Nucleus accumbens (tissue), 56 donors: ENCODE results near the gene CD79B.
"Not testable (repeated sequence)": the region's sequence is repeated elsewhere in the genome, so short reads cannot be mapped to it uniquely, and the experiment has no call there.

ENCODE experiments used
- DNase-seq, 56 donors: peaks; one replicate each; lab custom pipeline; 2025; lab: John Stamatoyannopoulos, UW

The CD79B gene

GRCh38 chr17:63916566-63917185 lies 15.5 kb downstream of the CD79B start:
- DNase-seq = no peak

DNA sequence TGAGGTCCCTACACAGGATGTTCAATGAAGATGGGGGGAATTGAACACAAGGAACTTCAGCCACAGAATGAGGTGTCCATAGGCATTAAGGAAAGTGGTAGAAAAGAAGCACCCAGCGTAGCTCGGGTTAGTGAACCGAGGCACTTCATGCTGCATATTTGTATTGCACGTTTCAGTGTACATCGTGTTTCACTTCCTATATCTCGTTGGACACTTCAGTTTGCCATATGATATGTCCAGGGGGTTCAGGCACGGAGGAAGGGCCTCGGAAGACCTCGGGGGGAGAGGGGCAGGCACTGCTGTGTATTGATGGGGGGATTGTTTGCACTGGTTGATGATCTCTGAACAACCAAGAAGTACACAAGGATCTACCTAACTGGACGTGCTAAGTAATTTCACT lies 16.4 kb downstream of the CD79B start:
- not testable (repeated sequence) for DNase-seq

DNA sequence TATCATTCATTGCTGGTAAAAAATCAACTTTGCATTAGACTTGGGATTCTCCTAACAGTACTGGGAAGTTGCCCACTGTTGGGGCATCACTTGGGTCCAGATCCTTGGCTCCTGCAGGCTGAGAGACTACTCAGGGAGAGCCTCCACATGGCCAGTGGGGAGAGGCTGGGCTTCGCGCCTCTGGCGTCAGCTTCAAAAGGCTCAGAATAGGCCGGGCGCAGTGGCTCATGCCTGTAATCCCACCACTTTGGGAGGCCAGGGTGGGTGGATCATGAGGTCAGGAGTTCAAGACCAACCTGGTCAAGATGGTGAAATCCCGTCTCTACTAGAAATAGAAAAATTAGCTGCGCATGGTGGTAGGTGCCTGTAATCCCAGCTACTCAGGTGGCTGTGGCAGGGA lies 17.7 kb downstream of the CD79B start:
- no peak for DNase-seq

- DNase-seq = peak in 15 of 56 donors; percentile 4 to 60 (median 12)
These were observed 20.5 kb downstream of the CD79B start for GRCh38 chr17:63911657-63912100.

DNA sequence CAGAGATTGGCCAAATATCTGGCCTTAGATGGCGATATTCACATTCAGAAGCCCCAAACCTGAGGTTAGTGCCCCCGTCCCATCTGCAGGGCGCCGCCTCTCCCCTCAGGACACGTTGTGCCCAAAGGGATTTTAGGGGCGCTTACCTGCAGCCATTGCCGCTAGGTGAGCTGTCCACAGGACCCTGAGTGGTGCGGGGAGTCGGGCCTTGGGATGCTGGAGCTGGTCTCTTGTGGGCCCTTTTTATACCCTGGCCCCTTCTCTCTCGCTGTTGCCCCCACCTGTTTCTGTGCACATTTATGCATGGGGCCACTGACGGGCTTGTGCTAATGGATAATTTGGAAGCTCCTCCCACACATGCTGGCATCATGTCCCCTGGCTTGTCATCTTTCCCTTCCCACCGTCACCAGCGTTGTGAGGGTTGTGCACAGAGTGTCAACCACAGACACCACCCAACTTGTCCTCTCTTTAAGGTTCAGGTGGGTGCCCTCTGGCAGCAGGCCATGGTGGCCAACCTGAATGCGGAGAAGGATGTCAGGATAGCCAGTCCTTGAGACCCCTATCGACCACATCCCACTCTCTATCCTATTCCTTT lies 21.0 kb downstream of the CD79B start, which contains the start of gene CSHL1:
Gene CSHL1, minus strand, starts transcription at position 218 of the 595 bp plus-strand sequence. Its CDS starts 62 bp downstream, at position 156.
- peak in 1 of 56 donors; percentile 23 for DNase-seq

DNA sequence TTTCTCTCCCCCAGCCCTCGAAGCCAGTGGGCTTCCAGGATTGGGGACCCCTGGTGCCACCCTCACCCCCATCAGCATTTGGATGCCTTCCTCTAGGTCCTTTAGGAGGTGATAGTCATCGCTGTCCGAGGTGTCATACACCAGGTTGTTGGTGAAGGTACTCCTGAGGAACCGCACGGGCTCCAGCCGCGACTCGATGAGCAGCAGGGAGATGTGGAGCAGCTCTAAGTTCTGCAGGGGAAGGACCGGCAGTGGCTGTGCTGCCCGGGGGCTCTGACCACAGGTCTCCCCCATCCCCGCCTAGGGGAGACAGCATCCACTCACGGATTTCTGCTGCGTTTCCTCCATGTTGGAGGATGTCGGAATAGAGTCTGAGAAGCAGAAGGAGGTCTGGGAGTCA lies 22.0 kb downstream of the CD79B start:
- no peak for DNase-seq

GRCh38 chr17:63909586-63909985 lies 22.5 kb downstream of the CD79B start:
- DNase-seq = not testable (repeated sequence)

GRCh38 chr17:63907161-63907778 lies 24.9 kb downstream of the CD79B start:
- not testable (repeated sequence) for DNase-seq

DNA sequence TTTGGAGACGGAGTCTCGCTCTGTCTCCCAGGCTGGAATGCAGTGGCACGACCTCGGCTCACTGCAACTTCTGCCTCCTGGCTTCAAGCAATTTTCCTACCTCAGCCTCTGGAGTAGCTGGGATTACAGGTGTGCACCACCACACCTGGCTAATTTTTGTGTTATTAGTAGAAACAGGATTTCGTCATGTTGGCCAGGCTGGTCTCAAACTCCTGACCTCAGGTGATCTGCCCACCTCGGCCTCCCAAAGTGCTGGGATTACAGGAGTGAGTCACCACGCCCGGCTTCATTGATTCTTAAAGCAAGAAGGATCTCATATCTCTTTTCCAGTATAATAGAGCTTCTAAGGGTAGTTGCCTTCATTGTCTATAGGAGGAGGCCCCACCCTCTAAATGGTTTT lies 27.3 kb downstream of the CD79B start:
- not testable (repeated sequence) for DNase-seq

- DNase-seq = not testable (repeated sequence)
These were observed 28.3 kb downstream of the CD79B start for GRCh38 chr17:63903787-63904201.

- DNase-seq = not testable (repeated sequence)
These were observed 30.2 kb downstream of the CD79B start for GRCh38 chr17:63901971-63902370.

DNA sequence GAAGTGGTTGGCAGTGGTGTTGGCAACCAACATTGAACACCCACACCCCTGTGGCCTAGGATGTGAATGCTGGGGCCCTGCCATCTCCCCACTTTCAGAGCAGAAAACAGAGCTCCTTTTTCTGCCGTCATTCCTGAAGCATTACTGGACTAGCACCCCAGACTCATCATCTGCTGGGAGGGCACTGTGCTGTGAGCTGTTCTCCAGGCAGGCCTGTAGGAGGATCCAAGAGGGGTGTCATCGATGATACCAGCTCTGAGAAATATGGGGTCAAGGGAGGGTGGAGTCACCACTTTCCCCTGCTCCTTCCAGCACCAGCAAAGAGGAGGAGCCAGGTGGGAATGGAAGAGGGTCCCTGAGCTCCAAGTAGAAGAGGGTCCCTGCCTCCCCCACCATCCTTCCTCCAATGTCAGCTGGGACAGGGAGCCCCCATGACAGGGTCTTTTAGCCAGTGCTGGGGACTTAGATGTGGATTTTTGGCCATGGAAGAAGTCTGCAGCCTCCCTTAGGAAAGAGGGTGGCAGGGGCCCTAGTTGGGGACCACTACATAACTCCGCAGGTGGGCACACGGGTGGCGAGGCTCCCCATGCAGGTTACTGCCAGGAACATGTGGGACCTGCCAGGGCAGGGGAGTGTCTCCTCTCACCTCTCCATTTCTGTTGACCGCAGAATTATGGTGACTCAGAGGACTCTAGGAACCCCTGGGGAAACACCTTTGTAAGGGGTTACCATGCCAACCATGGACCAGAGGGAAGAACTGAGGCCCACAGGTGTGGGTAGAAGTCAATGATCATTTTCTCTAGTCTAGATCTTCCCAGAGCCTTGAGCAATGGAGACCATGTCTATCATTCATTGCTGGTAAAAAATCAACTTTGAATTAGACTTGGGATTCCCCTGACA lies 33.0 kb downstream of the CD79B start:
- DNase-seq = not testable (repeated sequence)

DNA sequence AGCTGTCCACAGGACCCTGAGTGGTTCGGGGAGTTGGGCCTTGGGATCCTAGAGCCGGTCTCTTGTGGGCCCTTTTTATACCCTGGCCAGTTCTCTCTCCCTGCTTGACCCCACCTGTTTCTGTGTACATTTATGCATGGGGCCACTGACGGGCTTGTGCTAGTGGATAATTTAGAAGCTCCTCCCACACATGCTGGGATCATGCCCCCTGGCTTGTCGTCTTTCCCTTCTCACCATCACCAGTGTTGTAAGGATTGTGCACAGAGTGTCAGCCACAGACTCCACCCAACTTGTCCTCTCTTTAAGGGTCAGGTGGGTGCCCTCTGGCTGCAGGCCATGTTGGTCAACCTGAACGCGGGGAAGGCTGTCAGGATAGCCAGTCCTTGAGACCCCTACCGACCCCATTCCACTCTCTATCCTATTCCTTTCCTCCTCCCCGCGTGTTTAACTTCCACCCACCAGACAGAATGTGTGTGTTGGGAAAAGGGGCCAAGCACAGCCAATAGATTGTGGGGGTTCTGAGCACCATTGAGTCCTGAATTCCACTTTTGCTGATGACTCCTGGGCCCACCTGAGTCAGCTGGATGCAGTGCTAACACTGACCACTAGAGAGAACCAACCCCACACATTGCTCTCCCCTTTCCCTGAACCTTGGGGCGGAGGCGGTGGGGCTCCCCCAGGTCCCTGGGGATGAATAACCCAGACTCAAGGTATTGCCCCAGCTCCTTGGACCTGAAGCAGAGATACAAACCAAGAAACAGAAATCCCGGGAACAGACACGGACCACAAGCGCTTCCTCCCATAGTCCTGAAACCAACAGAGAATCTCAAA lies 35.4 kb downstream of the CD79B start, which contains the start of gene CSH1:
Gene CSH1, minus strand, starts transcription at position 51 of the 831 bp plus-strand sequence. CDS start 63 bp downstream, outside the sequence.
- DNase-seq = not testable (repeated sequence)

- DNase-seq = not testable (repeated sequence)
These were observed 37.3 kb downstream of the CD79B start for GRCh38 chr17:63894821-63895220.

GRCh38 chr17:63894021-63894420 lies 38.1 kb downstream of the CD79B start:
- not testable (repeated sequence) for DNase-seq

- DNase-seq = not testable (repeated sequence)
These were observed 39.7 kb downstream of the CD79B start for GRCh38 chr17:63892316-63893037.

GRCh38 chr17:63889026-63889848 lies 42.9 kb downstream of the CD79B start:
- peak in 15 of 56 donors; percentile 3 to 25 (median 11) for DNase-seq

GRCh38 chr17:63885119-63885518 lies 47.0 kb downstream of the CD79B start:
- DNase-seq = not testable (repeated sequence)
